Gastroesophageal sphincter (tissue), 3 donors: ENCODE data around the gene ITGA6.

Source experiments
- CTCF ChIP-seq, 4 experiments: fragments of 200-600 bp in 2 of 4; fragments of 450-650 bp in 2 of 4; sonication (generic) in 1 of 4; IDR thresholded peaks; one replicate each; pipeline ENCODE4 v1.5.1; 2017 to 2019; ENCODE audit warnings: antibody characterized with exemption in 4 of 4, mild to moderate bottlenecking in 2 of 4, moderate library complexity in 2 of 4
- EP300 ChIP-seq: sonication (generic); formaldehyde crosslinking; IDR thresholded peaks from one replicate; pipeline ENCODE4 v1.6.1; 2017; ENCODE audit warnings: antibody characterized with exemption, mild to moderate bottlenecking
- POLR2A ChIP-seq, 2 donors: fragments of 450-650 bp; IDR thresholded peaks; one replicate each; pipeline ENCODE4 v1.6.1; 2017; ENCODE audit warnings: antibody characterized with exemption in 2 of 2, mild to moderate bottlenecking in 2 of 2, moderate library complexity in 1 of 2

GRCh38 chr2:172426635-172427255 is 641 bp upstream of the ITGA6 start:
- no peak for TF ChIP-seq EP300
- no peak for TF ChIP-seq CTCF (IDR thresholded peaks at IDR 0.05)
- TF ChIP-seq POLR2A (IDR thresholded peaks at IDR 0.05): no peak
